Stimulated activated CD4-positive, alpha-beta T cell treated with anti-CD3 and anti-CD28 coated beads, Interleukin-1b, Interleukin-23, amount 100 ng/mL, for 48 hours (primary cell): Measurements from ENCODE around the gene TET1.
"Not testable (repeated sequence)": the region's sequence is repeated elsewhere in the genome, so short reads cannot be mapped to it uniquely, and the experiment has no call there.

Experiments used
- DNase-seq: peaks from one replicate; pipeline ENCODE4 v3.0.0-alpha.2; 2020

The TET1 gene

GRCh38 chr10:68560186-68560942 is at the start of gene TET1:
TET1 (plus strand) TSS chr10:68560337; CDS start chr10:68572339, 12,002 bp downstream.
- no peak for DNase-seq

GRCh38 chr10:68516216-68516615 is 43.9 kb upstream of the TET1 start:
- not testable (repeated sequence) for DNase-seq

GRCh38 chr10:68516766-68517165 is 43.4 kb upstream of the TET1 start:
- DNase-seq, result no peak

DNA sequence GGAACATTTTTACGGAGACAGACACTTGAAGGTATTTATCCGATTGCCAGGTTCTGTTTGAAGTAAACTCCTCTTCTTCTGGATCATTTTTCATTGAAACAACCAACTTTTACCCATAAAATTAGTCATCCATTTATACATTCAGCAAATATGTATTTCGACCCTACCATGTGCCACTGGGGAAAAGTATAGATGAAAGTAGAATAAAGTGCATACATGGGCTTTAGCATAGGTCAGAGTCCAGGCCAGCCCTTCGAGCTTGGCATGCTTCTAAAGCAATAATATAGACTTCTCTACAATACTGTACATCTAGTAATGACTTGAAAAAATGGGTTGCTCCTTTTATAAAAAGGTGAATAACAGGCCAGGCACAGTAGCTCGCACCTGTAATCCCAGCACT is 42.9 kb upstream of the TET1 start:
- no peak for DNase-seq

GRCh38 chr10:68518609-68519008 is 41.5 kb upstream of the TET1 start:
- not testable (repeated sequence) for DNase-seq

DNA sequence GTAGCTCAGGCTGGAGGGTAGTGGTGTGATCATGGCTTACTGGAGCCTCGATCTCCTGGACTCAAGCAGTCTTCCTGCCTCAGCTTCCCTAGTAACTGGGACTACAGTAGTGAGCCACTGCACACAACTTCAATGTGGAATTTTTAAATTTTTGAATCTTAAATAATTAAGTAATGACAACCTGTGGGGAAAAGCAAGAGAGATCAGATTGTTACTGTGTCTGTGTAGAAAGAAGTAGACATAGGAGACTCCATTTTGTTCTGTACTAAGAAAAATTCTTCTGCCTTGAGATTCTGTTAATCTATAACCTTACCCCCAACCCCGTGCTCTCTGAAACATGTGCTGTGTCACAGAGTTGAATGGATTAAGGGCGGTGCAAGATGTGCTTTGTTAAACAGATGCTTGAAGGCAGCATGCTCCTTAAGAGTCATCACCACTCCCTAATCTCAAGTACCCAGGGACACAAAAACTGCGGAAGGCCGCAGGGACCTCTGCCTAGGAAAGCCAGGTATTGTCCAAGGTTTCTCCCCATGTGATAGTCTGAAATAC is 34.6 kb upstream of the TET1 start:
- DNase-seq, result not testable (repeated sequence)

DNA sequence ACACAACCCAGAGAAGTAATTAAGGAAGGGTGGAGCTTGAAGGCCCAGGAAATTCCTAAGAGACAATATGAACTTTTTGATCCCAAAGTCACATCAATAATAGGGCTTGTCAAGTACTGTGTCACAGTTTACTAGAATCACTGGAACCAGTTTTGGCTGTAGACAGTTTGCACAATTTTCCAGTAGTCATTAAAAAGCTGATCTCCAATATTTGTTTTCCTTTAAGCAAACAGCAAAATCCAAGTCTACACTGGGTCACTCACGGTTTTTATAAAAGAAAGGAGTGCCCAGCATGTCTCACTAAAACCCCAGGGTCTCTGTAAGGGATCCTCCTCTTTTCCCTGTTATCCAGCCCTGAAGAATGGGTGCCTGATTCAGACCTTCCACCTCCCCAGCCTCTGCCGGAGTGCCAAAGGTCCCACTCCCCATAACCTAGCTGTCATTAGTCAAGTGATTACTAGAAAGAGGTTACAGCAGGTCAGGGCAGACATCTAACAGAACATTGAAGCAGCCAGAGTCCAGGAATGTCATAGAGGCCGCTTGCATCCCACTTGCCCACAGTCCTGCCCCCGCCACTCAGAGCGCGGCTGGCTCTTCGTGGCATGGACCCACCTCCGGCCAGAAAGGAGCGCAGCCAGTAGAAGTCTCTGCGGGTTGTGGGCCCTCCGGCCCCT is 33.4 kb upstream of the TET1 start:
- no peak for DNase-seq

GRCh38 chr10:68536973-68537372 is 23.2 kb upstream of the TET1 start:
- no peak for DNase-seq

GRCh38 chr10:68537796-68538195 is 22.3 kb upstream of the TET1 start:
- DNase-seq, result no peak

DNA sequence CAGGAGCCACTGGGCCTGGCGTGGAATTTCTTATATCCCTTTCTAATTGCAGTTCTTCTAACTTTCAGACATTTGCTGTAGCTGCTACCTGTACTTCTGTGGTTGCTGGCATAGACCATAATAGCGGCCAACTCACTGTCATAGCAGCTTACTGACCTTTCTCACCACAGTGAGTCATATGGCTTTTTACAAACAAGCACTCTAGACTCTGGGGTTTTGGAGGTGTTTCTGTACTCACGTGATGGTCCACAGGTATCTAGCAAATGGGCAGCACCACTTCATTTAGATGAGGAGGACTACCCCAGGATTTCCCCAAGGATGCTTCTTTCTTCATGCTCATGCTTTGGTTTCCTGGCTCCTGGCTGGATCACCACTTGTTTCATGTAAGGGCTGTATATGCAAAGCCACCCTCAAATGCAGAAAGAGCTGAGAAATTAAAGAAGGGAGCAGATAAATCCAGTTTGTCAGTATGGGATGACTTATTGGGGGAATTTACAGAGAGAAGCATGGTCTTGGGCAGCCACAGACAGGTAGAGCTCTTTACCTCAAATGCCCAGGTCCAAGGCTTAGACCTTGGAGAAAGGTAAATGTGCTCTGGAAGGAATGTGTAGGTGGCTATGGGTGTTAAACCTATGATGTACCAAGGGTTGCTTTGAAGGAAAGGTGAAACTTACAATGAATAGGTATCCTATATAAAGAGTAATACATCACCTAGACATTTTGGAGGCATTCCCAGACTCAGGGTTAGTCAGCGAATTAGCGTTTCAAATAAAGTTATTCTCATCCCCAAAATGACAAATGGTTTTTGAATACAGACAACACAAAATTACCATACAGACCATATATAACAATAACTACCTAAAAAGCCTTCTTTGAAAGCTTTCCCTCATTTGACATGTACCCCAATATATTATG is 16.9 kb upstream of the TET1 start:
- DNase-seq, result no peak

- DNase-seq, result peak; percentile 32
These were observed 9.3 kb upstream of the TET1 start for GRCh38 chr10:68550747-68551411.

GRCh38 chr10:68553138-68553537 is 7.0 kb upstream of the TET1 start:
- DNase-seq, result no peak

DNA sequence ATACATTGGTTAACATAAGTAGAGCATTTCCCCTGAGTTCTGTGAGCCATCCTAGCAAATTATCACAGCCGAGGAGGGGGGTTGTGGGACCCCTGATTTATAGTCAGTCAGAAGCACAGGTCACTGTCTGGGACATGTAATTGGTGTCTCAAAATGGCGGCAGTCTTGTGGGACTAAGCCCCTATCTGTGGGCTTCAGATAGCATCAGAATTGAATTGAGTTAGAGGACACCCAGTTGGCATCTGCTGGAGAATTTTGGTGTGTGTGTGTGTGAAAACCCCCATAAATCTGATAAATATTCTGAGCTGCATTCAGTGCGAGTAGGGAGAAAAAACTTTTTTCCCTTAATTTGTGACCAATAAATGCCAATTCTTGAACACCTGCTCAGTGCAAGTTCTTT is 6.5 kb upstream of the TET1 start:
- DNase-seq, result no peak

DNA sequence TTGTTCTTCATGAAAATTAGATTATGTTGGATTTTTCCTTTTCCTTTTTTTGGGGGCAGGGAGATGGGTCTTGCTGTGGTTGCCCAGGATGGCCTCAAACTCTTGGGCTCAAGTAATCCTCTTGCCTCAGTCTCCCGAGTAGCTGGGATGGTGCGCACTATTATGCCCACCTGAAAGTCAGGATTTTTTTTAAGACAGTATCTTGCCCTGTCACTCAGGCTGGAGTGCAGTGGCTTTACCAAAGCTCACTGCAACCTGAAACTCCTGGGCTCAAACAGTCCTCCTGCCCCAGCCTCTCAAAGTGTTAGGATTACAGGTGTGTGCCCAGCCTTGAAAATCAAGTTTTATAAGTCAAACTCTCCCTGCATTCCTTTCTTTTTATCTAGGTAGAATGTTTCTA is 1.7 kb upstream of the TET1 start:
- no peak for DNase-seq

- DNase-seq, result no peak
These were observed 886 bp upstream of the TET1 start for GRCh38 chr10:68559251-68559650.

GRCh38 chr10:68559841-68560185 is 324 bp upstream of the TET1 start:
- no peak for DNase-seq

DNA sequence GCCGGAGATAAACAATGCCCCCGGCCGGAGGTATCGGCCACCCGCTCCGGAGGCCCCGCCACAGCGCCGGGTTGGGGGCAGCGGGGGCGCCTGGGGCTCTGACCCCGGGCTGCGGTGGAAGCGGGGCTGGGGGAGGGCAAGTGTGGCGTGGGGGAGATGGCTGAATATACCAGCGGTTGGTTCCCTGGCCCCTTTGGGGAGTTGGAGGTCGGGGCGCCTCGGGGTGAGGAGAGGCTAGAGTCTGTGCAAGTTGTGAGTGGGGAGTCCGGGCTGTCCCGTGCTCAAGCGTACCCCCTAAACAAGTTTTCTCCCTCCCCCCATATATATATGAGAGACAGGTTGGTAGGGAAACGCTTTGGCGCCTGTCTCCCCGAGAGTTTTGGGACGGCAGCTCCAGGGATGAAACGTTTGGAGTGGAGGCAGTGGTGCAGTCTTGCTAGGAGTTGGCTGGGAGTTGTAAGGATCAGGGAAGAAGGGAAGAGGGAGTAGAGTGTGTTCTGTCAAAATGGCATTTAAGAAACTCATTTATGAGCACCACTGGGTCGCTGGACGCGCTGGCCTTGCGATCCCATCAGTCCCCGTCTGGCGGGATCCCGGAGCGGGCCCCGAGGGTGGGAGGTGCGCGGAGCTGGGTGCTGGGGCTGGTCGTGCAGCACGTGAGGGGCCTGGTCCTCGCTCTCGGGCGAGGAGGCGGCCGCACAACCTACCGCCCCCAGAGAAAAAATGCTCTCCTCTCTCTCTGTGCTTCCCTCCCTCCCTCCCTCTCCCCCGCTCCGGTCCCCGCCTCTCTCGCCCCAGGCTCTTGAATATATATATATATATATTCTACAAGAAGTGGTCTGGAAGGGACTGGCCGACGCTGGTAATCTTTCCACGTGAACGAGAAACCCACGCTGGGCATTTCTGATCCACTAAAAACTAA is 1.1 kb downstream of the TET1 start:
- no peak for DNase-seq

DNA sequence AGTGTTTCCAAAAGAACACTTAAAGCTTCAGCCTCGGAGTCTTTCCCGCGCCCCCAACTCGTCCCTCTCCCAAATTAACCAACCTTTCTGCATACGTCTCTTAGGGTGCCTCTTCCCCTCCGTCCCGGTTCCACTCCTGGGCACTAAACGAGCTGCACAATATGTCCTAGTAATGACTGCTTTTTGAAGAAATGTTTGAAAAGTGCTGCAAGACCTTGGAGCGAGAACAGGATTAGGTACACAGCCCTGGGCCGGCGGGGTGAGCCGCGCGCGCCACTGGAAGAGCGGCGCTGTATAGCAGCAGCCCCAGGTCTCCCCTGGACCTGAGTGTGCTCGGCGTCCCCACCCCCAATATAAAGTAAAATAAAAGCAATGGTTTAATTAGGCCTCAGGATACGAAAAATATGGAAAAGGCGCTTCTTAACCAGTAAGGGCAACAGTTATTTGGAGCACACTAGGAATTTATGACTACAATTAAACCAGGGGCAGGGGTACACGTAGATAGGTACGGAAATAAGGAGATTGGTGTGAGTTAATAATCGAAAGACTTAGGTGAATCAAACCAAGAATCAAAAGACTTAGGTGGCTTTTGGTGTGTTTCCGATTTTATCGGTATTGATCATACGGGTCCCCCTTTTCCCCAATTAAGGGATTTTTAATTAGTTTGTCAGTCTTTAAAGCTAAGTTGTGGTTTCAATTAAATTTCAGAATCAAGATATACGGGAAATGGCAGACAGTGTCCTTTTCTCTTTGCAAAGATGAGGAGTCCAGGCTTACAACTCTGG is 1.9 kb downstream of the TET1 start:
- DNase-seq, result no peak

- DNase-seq, result no peak
These were observed 2.8 kb downstream of the TET1 start for GRCh38 chr10:68562661-68563570.

- DNase-seq, result no peak
These were observed 4.6 kb downstream of the TET1 start for GRCh38 chr10:68564712-68565111.
